Subcutaneous abdominal adipose tissue (tissue), 5 donors: ENCODE data around the gene CFAP251.

Source experiments
- H3K27ac ChIP-seq: one replicate; pipeline ENCODE4 v1.7.0; 2013; ENCODE audit warnings: low read depth, mild to moderate bottlenecking, inconsistent platforms, low read length, moderate library complexity
- H3K27me3 ChIP-seq, 5 donors: one replicate each; pipeline ENCODE4 v1.7.0; 2013; ENCODE audit warnings: low read length in 5 of 5, inconsistent platforms in 1 of 5; ENCODE audit not compliant: control insufficient read depth in 5 of 5, insufficient read depth in 4 of 5
- H3K36me3 ChIP-seq, 5 donors: one replicate each; pipeline ENCODE4 v1.7.0; 2013; ENCODE audit warnings: low read length in 5 of 5; ENCODE audit not compliant: control insufficient read depth in 5 of 5, insufficient read depth in 5 of 5
- H3K4me1 ChIP-seq, 5 donors: one replicate each; pipeline ENCODE4 v1.7.0; 2013; ENCODE audit warnings: low read length in 5 of 5, mild to moderate bottlenecking in 3 of 5, moderate library complexity in 1 of 5; ENCODE audit not compliant: control insufficient read depth in 5 of 5, insufficient read depth in 5 of 5
- H3K4me3 ChIP-seq, 5 donors: one replicate each; pipeline ENCODE4 v1.7.0; 2013; ENCODE audit warnings: low read length in 5 of 5, low read depth in 1 of 5
- H3K9ac ChIP-seq, 5 donors: one replicate each; pipeline ENCODE4 v1.7.0; 2013; ENCODE audit warnings: low read length in 5 of 5, mild to moderate bottlenecking in 4 of 5, moderate library complexity in 3 of 5
- H3K9me3 ChIP-seq, 5 donors: one replicate each; pipeline ENCODE4 v1.7.0; 2013; ENCODE audit warnings: low read length in 5 of 5; ENCODE audit not compliant: control insufficient read depth in 5 of 5
- donor health status: healthy.
- donor health status: healthy.
- donor health status: healthy.
- donor health status: healthy.
- donor health status: healthy.

The CFAP251 gene

GRCh38 chr12:121955258-121956237 is 37.2 kb downstream of the CFAP251 start:
- Histone ChIP-seq H3K4me3 (no peak overlapping the region), H3K9ac (no peak overlapping the region), H3K4me1 (no peaks in the 10 kb centered on the region), H3K27me3 (no peaks in the 10 kb centered on the region), H3K9me3 (no peaks in the 10 kb centered on the region), H3K27ac (no peak overlapping the region), H3K36me3 (peaks cover 0 to 2% (median 0%) of the 10 kb centered on the region in 5 donors)

DNA sequence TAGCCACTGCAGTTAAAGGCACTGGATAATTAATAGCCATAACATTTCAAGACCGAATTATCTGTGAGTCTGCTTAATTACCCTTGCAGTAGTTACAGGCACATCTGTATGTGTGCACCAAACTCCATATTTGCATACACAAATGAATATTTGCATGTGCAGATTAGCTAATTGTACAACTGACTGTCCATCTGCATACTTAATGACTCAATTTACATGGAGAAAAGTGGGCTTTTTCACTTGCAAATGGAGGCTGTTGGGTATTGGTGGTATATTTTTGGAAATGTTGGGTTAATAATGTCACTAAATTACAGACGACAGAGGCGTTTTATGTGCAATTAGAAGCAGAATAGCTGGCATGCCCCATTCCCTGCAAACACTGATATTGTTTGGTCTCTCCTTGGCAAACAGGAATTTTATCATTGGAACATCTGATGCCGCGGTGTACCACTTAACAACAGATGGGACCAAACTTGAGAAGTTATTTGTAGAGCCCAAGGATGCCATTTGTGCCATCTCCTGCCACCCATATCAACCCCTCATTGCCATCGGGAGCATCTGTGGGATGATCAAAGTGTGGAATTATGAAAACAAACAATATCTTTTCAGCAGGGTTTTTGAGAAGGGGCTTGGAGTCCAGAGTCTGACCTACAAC is 39.6 kb downstream of the CFAP251 start:
- Histone ChIP-seq H3K9me3 (no peaks in the 10 kb centered on the region), H3K4me3 (no peak overlapping the region), H3K4me1 (no peaks in the 10 kb centered on the region), H3K36me3 (peaks cover 0 to 10% (median 5%) of the 10 kb centered on the region in 5 donors), H3K27me3 (no peaks in the 10 kb centered on the region), H3K9ac (no peak overlapping the region), H3K27ac (no peak overlapping the region)

- Histone ChIP-seq H3K27me3 (no peaks in the 10 kb centered on the region), H3K9me3 (no peaks in the 10 kb centered on the region), H3K4me1 (no peaks in the 10 kb centered on the region), H3K9ac (no peak overlapping the region), H3K4me3 (no peak overlapping the region), H3K36me3 (peaks cover 0 to 13% (median 5%) of the 10 kb centered on the region in 5 donors), H3K27ac (no peak overlapping the region)
These were observed 40.3 kb downstream of the CFAP251 start for GRCh38 chr12:121958541-121959240.

GRCh38 chr12:121960541-121960940 is 42.1 kb downstream of the CFAP251 start:
- Histone ChIP-seq H3K4me3 (no peak overlapping the region), H3K36me3 (peaks cover 0 to 13% (median 5%) of the 10 kb centered on the region in 5 donors), H3K9me3 (no peaks in the 10 kb centered on the region), H3K27ac (no peak overlapping the region), H3K4me1 (no peaks in the 10 kb centered on the region), H3K27me3 (no peaks in the 10 kb centered on the region), H3K9ac (no peak overlapping the region)

DNA sequence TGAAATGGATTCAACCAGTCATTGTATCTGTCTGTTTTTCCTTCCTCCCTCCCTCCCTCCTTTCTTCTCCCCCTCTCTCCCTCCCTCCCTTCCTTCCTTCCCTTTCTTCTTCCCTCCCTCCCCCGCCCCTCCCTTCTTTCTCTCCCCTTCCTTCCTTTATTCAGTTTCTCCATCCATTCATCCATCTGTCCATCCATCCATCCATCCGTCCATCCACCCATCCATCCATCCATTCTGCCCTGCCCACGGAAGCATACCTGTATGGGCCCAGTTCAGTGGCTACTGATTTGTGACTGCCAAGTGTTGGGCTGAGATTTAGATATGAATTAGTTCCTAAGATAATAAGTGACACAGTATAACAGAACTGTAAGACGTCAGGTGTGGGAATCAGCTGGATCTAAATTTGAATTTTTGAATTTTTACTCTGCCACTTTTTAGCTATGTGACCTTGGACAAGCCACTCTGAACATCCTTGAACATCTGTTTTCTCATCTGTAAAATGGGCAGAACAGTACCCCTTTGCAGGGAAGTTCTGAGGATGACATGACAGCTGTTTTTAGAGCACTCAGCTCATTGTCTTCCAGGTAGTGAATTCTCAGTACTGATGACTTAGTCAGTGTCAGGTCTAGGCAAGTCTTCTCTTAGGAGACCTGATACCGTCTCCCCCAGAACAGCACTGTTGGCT is 42.9 kb downstream of the CFAP251 start:
- H3K4me3 ChIP-seq: no peak overlapping the region
- no peaks in the 10 kb centered on the region for H3K9me3 ChIP-seq
- no peak overlapping the region for H3K27ac ChIP-seq
- H3K4me1 ChIP-seq: no peaks in the 10 kb centered on the region
- H3K9ac ChIP-seq: no peak overlapping the region
- peaks cover 0 to 13% (median 5%) of the 10 kb centered on the region in 5 donors for H3K36me3 ChIP-seq
- H3K27me3 ChIP-seq: no peaks in the 10 kb centered on the region

DNA sequence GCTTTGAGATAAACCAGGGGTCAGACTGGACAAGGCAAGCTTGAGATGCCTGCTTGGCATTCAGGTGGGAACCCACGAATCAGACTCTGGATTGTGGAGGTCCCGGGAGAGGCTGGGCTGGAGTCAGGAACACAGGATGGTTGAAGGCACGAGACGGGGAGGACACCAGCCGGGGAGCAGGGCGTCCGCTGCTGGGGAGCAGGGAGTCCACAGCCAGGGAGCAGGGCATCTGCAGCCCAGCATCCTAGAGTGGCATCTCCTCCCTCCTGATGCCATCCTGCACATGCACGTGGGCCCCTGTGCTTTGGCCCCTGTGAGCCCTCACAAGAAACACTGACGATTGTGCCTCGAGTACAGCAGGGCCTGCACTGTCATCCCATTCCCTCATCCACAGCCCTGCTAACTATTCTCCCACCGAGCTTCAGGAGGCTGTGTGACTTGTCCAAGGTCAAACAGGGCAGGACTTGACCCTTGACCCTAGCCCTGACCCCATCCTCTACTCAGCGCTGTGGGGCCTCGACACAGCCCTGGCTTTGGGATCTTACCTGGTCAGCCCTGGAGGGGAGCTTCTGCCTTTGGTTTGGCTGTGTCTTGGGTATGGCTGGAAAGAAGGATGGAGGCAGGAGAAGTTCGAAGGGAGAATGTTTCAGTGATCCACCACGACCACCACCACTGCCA is 45.1 kb downstream of the CFAP251 start:
- Histone ChIP-seq H3K9ac (no peak overlapping the region), H3K9me3 (no peaks in the 10 kb centered on the region), H3K27ac (no peak overlapping the region), H3K4me1 (no peaks in the 10 kb centered on the region), H3K27me3 (no peaks in the 10 kb centered on the region), H3K36me3 (peaks cover 0 to 19% (median 6%) of the 10 kb centered on the region in 5 donors), H3K4me3 (no peak overlapping the region)

GRCh38 chr12:121964813-121965643 is 46.6 kb downstream of the CFAP251 start:
- Histone ChIP-seq H3K4me1 (peaks cover 0 to 5% (median 0%) of the 10 kb centered on the region in 5 donors), H3K9me3 (no peaks in the 10 kb centered on the region), H3K4me3 (no peak overlapping the region), H3K27ac (no peak overlapping the region), H3K27me3 (no peaks in the 10 kb centered on the region), H3K36me3 (peaks cover 0 to 21% (median 8%) of the 10 kb centered on the region in 5 donors), H3K9ac (no peak overlapping the region)

GRCh38 chr12:121966959-121967358 is 48.6 kb downstream of the CFAP251 start:
- Histone ChIP-seq H3K27me3 (no peaks in the 10 kb centered on the region), H3K4me3 (no peak overlapping the region), H3K9me3 (no peaks in the 10 kb centered on the region), H3K27ac (no peak overlapping the region), H3K4me1 (peaks cover 0 to 12% (median 0%) of the 10 kb centered on the region in 5 donors), H3K9ac (no peak overlapping the region), H3K36me3 (peaks cover 0 to 16% (median 7%) of the 10 kb centered on the region in 5 donors)
